ENCODE results near the gene TTN.

TTN gene

GRCh38 chr2:178718283-178718682 is 88.9 kb downstream of the TTN start:
- no peak overlapping the region for H3K18ac ChIP-seq (ENCODE audit: low read depth in 1 of 2, low read length in 2 of 2)
- H3K4ac ChIP-seq (ENCODE audit: low read depth in 1 of 2, low read length in 2 of 2) = no peak overlapping the region
- no peaks in the 10 kb centered on the region for H3K27me3 ChIP-seq (ENCODE audit: control insufficient read depth in 1 of 2, insufficient read depth in 1 of 2, low read length in 2 of 2)
- no peak overlapping the region for H4K91ac ChIP-seq (ENCODE audit: low read length)
- H3K79me1 ChIP-seq (replicated peaks; ENCODE audit: low read length, poor library complexity, severe bottlenecking) = no peaks in the 10 kb centered on the region
- H3K27ac ChIP-seq (ENCODE audit: low read length, poor library complexity, severe bottlenecking) = no peak overlapping the region
- H2BK12ac ChIP-seq (ENCODE audit: low read length in 2 of 2) = no peak overlapping the region
- no peak overlapping the region for H2BK120ac ChIP-seq (ENCODE audit: low read depth, low read length)
- H3K23ac ChIP-seq (ENCODE audit: low read length in 2 of 2) = no peak overlapping the region
- no peaks in the 10 kb centered on the region for H3K36me3 ChIP-seq (ENCODE audit: control insufficient read depth in 1 of 2, insufficient read depth in 2 of 2, low read depth in 1 of 2, low read length in 2 of 2)
- H2AK5ac ChIP-seq (ENCODE audit: low read length, severe bottlenecking) = no peak overlapping the region
- no peak overlapping the region for H2AFZ ChIP-seq (ENCODE audit: low read depth, low read length)
- no peak overlapping the region for H3K9ac ChIP-seq (ENCODE audit: low read length)
- no peak overlapping the region for H2BK5ac ChIP-seq (ENCODE audit: low read depth, low read length, poor library complexity, severe bottlenecking)
- H4K8ac ChIP-seq (ENCODE audit: low read length) = no peak overlapping the region
- no peaks in the 10 kb centered on the region for H3K4me1 ChIP-seq (ENCODE audit: control insufficient read depth, insufficient read depth, low read depth, low read length)
- no peak for DNase-seq
- no peak overlapping the region for H3K4me2 ChIP-seq (ENCODE audit: low read length, poor library complexity, severe bottlenecking)
- H3K9me3 ChIP-seq (ENCODE audit: control insufficient read depth, low read length) = no peaks in the 10 kb centered on the region
- H2BK15ac ChIP-seq (ENCODE audit: low read depth, poor library complexity, severe bottlenecking) = no peak overlapping the region
- WGBS = 86% methylated on average over 2 of the region's 2 CpGs
- H3K4me3 ChIP-seq (ENCODE audit: insufficient read depth in 1 of 2, low read depth in 1 of 2, low read length in 2 of 2) = no peak overlapping the region
- H3K14ac ChIP-seq (ENCODE audit: low read length in 2 of 2) = no peak overlapping the region

DNA sequence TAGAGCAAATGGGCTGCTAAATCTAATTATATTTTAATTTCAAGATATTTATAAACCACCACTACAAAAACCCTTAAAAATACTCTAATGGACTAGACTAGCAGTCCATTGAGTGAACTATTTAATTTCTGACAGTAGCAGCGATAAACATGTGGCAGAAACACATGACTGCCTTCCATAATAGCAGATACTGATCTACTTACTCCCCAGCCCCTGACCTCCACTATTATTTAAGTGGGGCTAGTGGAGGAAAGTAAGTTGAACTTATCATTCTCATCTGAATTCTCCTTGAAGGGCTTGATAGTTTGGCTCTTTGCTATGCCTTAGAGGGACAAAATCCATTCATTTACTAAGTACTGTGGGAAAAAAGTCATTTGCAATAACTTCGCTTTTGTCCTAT is 90.8 kb downstream of the TTN start:
- no peak overlapping the region for H2BK12ac ChIP-seq (ENCODE audit: low read length in 2 of 2)
- H3K36me3 ChIP-seq (ENCODE audit: control insufficient read depth in 1 of 2, insufficient read depth in 2 of 2, low read depth in 1 of 2, low read length in 2 of 2) = no peaks in the 10 kb centered on the region
- no peaks in the 10 kb centered on the region for H3K9me3 ChIP-seq (ENCODE audit: control insufficient read depth, low read length)
- H2BK5ac ChIP-seq (ENCODE audit: low read depth, low read length, poor library complexity, severe bottlenecking) = no peak overlapping the region
- H3K18ac ChIP-seq (ENCODE audit: low read depth in 1 of 2, low read length in 2 of 2) = no peak overlapping the region
- H3K27me3 ChIP-seq (ENCODE audit: control insufficient read depth in 1 of 2, insufficient read depth in 1 of 2, low read length in 2 of 2) = no peaks in the 10 kb centered on the region
- 63% methylated on average over 1 of the region's 2 CpGs for WGBS
- H3K4me3 ChIP-seq (ENCODE audit: insufficient read depth in 1 of 2, low read depth in 1 of 2, low read length in 2 of 2) = no peak overlapping the region
- H3K14ac ChIP-seq (ENCODE audit: low read length in 2 of 2) = no peak overlapping the region
- H3K4me1 ChIP-seq (ENCODE audit: control insufficient read depth, insufficient read depth, low read depth, low read length) = no peaks in the 10 kb centered on the region
- no peak overlapping the region for H3K4me2 ChIP-seq (ENCODE audit: low read length, poor library complexity, severe bottlenecking)
- no peak overlapping the region for H2AK5ac ChIP-seq (ENCODE audit: low read length, severe bottlenecking)
- no peak overlapping the region for H3K27ac ChIP-seq (ENCODE audit: low read length, poor library complexity, severe bottlenecking)
- H4K8ac ChIP-seq (ENCODE audit: low read length) = no peak overlapping the region
- H3K79me1 ChIP-seq (replicated peaks; ENCODE audit: low read length, poor library complexity, severe bottlenecking) = no peaks in the 10 kb centered on the region
- no peak overlapping the region for H2BK15ac ChIP-seq (ENCODE audit: low read depth, poor library complexity, severe bottlenecking)
- H2AFZ ChIP-seq (ENCODE audit: low read depth, low read length) = no peak overlapping the region
- H2BK120ac ChIP-seq (ENCODE audit: low read depth, low read length) = no peak overlapping the region
- no peak overlapping the region for H3K9ac ChIP-seq (ENCODE audit: low read length)
- H3K23ac ChIP-seq (ENCODE audit: low read length in 2 of 2) = no peak overlapping the region
- no peak overlapping the region for H3K4ac ChIP-seq (ENCODE audit: low read depth in 1 of 2, low read length in 2 of 2)
- no peak overlapping the region for H4K91ac ChIP-seq (ENCODE audit: low read length)
- no peak for DNase-seq

DNA sequence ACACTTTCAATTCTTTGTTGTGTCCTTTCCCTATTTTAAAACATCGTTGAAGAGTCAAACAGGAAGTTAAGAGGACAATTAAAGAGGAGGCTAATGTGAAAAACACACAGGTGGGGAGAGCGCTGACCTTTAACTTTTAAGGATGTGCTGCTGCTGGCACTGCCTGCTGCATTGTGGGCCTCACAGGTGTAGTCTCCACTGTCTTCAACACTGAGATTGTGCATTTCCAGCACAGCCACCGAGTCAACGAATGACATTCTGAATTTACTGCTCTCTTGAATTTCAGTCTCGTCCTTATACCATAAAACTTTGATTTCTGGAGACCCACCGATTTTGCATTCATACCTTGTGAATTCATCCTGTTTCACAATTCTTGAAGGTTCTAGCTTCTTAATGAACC is 91.9 kb downstream of the TTN start:
- Histone ChIP-seq H3K27ac (ENCODE audit: low read length, poor library complexity, severe bottlenecking) (no peak overlapping the region), H3K23ac (ENCODE audit: low read length in 2 of 2) (no peak overlapping the region), H2BK12ac (ENCODE audit: low read length in 2 of 2) (no peak overlapping the region), H3K36me3 (ENCODE audit: control insufficient read depth in 1 of 2, insufficient read depth in 2 of 2, low read depth in 1 of 2, low read length in 2 of 2) (no peaks in the 10 kb centered on the region), H3K27me3 (ENCODE audit: control insufficient read depth in 1 of 2, insufficient read depth in 1 of 2, low read length in 2 of 2) (no peaks in the 10 kb centered on the region), H3K9me3 (ENCODE audit: control insufficient read depth, low read length) (no peaks in the 10 kb centered on the region), H2BK15ac (ENCODE audit: low read depth, poor library complexity, severe bottlenecking) (no peak overlapping the region), H3K9ac (ENCODE audit: low read length) (no peak overlapping the region), H3K4ac (ENCODE audit: low read depth in 1 of 2, low read length in 2 of 2) (no peak overlapping the region), H2AK5ac (ENCODE audit: low read length, severe bottlenecking) (no peak overlapping the region), H3K14ac (ENCODE audit: low read length in 2 of 2) (no peak overlapping the region), H4K8ac (ENCODE audit: low read length) (no peak overlapping the region), H3K4me3 (ENCODE audit: insufficient read depth in 1 of 2, low read depth in 1 of 2, low read length in 2 of 2) (no peak overlapping the region), H2BK5ac (ENCODE audit: low read depth, low read length, poor library complexity, severe bottlenecking) (no peak overlapping the region), H3K4me1 (ENCODE audit: control insufficient read depth, insufficient read depth, low read depth, low read length) (no peaks in the 10 kb centered on the region), H4K91ac (ENCODE audit: low read length) (no peak overlapping the region), H2BK120ac (ENCODE audit: low read depth, low read length) (no peak overlapping the region), H2AFZ (ENCODE audit: low read depth, low read length) (no peak overlapping the region), H3K79me1 (replicated peaks; ENCODE audit: low read length, poor library complexity, severe bottlenecking) (no peaks in the 10 kb centered on the region), H3K18ac (ENCODE audit: low read depth in 1 of 2, low read length in 2 of 2) (no peak overlapping the region), H3K4me2 (ENCODE audit: low read length, poor library complexity, severe bottlenecking) (no peak overlapping the region)
- WGBS = 95% methylated on average over 6 of the region's 6 CpGs
- DNase-seq = no peak

DNA sequence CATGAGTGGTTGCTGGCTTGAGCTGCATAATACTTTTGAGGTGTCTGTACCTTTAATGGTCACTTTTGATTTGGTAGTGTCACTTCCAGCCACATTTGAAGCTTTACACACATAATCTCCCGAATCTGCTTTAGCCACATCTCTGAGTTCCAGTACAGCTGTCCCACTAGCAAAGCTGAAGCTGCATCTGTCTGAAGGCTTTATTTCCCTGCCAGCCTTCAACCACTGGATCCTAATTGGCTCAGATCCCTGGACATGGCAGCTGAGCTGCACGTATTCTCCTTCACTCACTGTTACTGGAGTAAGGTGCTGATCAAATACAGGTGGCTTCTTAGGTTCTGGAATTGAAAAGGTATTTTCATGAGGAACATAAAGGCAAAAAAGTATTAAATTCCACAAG is 99.7 kb downstream of the TTN start:
- no peak overlapping the region for H3K4me3 ChIP-seq (ENCODE audit: insufficient read depth in 1 of 2, low read depth in 1 of 2, low read length in 2 of 2)
- no peak overlapping the region for H4K91ac ChIP-seq (ENCODE audit: low read length)
- H4K8ac ChIP-seq (ENCODE audit: low read length) = no peak overlapping the region
- H3K4me2 ChIP-seq (ENCODE audit: low read length, poor library complexity, severe bottlenecking) = no peak overlapping the region
- H2BK15ac ChIP-seq (ENCODE audit: low read depth, poor library complexity, severe bottlenecking) = no peak overlapping the region
- no peak overlapping the region for H2AK5ac ChIP-seq (ENCODE audit: low read length, severe bottlenecking)
- H3K14ac ChIP-seq (ENCODE audit: low read length in 2 of 2) = no peak overlapping the region
- H3K79me1 ChIP-seq (replicated peaks; ENCODE audit: low read length, poor library complexity, severe bottlenecking) = no peaks in the 10 kb centered on the region
- H3K4ac ChIP-seq (ENCODE audit: low read depth in 1 of 2, low read length in 2 of 2) = no peak overlapping the region
- H3K9me3 ChIP-seq (ENCODE audit: control insufficient read depth, low read length) = no peaks in the 10 kb centered on the region
- H2BK5ac ChIP-seq (ENCODE audit: low read depth, low read length, poor library complexity, severe bottlenecking) = no peak overlapping the region
- no peak for DNase-seq
- H3K4me1 ChIP-seq (ENCODE audit: control insufficient read depth, insufficient read depth, low read depth, low read length) = no peaks in the 10 kb centered on the region
- no peak overlapping the region for H3K18ac ChIP-seq (ENCODE audit: low read depth in 1 of 2, low read length in 2 of 2)
- no peak overlapping the region for H2BK12ac ChIP-seq (ENCODE audit: low read length in 2 of 2)
- no peak overlapping the region for H3K27ac ChIP-seq (ENCODE audit: low read length, poor library complexity, severe bottlenecking)
- H2AFZ ChIP-seq (ENCODE audit: low read depth, low read length) = no peak overlapping the region
- H3K9ac ChIP-seq (ENCODE audit: low read length) = no peak overlapping the region
- H3K23ac ChIP-seq (ENCODE audit: low read length in 2 of 2) = no peak overlapping the region
- no peaks in the 10 kb centered on the region for H3K36me3 ChIP-seq (ENCODE audit: control insufficient read depth in 1 of 2, insufficient read depth in 2 of 2, low read depth in 1 of 2, low read length in 2 of 2)
- WGBS = 84% methylated on average over 2 of the region's 2 CpGs
- H3K27me3 ChIP-seq (ENCODE audit: control insufficient read depth in 1 of 2, insufficient read depth in 1 of 2, low read length in 2 of 2) = no peaks in the 10 kb centered on the region
- H2BK120ac ChIP-seq (ENCODE audit: low read depth, low read length) = no peak overlapping the region

All from mesenchymal stem cell (in vitro differentiated cells and primary cell).